ENCODE data around the gene ACTG1. TPM values are rescaled to one million over a fixed set of nuclear protein-coding genes. Genes with fewer than 3 reads are reported as not detected.

Gene ACTG1
- total and polyA plus RNA-seq, 4 donors, result 347 to 1,699 (median 1,282) TPM

DNA sequence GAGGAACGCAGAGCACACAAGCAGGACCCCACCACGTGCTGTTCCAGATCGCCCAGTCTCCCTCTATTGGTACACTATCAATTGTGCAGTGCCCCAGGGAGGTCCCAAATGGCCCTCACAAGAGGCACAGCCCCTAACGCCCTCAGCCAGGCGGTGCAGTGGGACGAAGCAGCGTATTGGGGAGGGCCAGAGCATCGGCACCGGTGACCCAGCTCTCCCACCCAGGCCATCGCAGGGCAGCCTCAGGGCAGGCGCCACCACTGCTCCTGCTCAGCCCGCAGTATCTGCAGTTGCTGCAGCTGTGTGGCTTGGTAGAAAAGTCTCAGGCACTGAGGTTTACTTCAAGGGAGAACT, 45.5 kb upstream of the ACTG1 start:
- 97% methylated on average over 12 of the region's 12 CpGs for WGBS
- no peak overlapping the region for H3K4me3 ChIP-seq (ENCODE audit: low read depth in 1 of 3, low read length in 3 of 3)
- H3K27me3 ChIP-seq (ENCODE audit: control insufficient read depth in 4 of 4, insufficient read depth in 4 of 4, low read length in 3 of 4), result no peaks in the 10 kb centered on the region
- H3K4me1 ChIP-seq (ENCODE audit: control insufficient read depth in 4 of 4, insufficient read depth in 4 of 4, low read length in 3 of 4), result peaks cover 5 to 11% (median 8%) of the 10 kb centered on the region in 4 donors
- H3K27ac ChIP-seq (ENCODE audit: low read depth in 1 of 2, low read length in 2 of 2), result no peak overlapping the region
- no peak for DNase-seq (ENCODE audit: low spot score)
- peaks cover 14 to 47% (median 18%) of the 10 kb centered on the region in 4 donors for H3K36me3 ChIP-seq (ENCODE audit: control insufficient read depth in 4 of 4, insufficient read depth in 3 of 4, low read depth in 1 of 4, low read length in 3 of 4)
- no peak overlapping the region for H3K9ac ChIP-seq (ENCODE audit: low read depth in 1 of 2, low read length in 2 of 2)
- TF ChIP-seq HNF4G (IDR thresholded peaks at IDR 0.05), result no peak
- no peak for TF ChIP-seq TAF1 (conservative IDR thresholded peaks at IDR 0.05)
- TF ChIP-seq SP1 (IDR thresholded peaks at IDR 0.05), result no peak
- no peak for TF ChIP-seq YY1 (IDR thresholded peaks at IDR 0.05)
- TF ChIP-seq, protein P1, sequence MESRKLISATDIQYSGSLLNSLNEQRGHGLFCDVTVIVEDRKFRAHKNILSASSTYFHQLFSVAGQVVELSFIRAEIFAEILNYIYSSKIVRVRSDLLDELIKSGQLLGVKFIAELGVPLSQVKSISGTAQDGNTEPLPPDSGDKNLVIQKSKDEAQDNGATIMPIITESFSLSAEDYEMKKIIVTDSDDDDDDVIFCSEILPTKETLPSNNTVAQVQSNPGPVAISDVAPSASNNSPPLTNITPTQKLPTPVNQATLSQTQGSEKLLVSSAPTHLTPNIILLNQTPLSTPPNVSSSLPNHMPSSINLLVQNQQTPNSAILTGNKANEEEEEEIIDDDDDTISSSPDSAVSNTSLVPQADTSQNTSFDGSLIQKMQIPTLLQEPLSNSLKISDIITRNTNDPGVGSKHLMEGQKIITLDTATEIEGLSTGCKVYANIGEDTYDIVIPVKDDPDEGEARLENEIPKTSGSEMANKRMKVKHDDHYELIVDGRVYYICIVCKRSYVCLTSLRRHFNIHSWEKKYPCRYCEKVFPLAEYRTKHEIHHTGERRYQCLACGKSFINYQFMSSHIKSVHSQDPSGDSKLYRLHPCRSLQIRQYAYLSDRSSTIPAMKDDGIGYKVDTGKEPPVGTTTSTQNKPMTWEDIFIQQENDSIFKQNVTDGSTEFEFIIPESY (IDR thresholded peaks at IDR 0.05), result no peak
- no peak for TF ChIP-seq EGR1 (IDR thresholded peaks at IDR 0.05; ENCODE audit: low read depth in 2 of 2)
- no peaks in the 10 kb centered on the region for H3K9me3 ChIP-seq (ENCODE audit: control insufficient read depth in 4 of 4, low read length in 3 of 4)

DNA sequence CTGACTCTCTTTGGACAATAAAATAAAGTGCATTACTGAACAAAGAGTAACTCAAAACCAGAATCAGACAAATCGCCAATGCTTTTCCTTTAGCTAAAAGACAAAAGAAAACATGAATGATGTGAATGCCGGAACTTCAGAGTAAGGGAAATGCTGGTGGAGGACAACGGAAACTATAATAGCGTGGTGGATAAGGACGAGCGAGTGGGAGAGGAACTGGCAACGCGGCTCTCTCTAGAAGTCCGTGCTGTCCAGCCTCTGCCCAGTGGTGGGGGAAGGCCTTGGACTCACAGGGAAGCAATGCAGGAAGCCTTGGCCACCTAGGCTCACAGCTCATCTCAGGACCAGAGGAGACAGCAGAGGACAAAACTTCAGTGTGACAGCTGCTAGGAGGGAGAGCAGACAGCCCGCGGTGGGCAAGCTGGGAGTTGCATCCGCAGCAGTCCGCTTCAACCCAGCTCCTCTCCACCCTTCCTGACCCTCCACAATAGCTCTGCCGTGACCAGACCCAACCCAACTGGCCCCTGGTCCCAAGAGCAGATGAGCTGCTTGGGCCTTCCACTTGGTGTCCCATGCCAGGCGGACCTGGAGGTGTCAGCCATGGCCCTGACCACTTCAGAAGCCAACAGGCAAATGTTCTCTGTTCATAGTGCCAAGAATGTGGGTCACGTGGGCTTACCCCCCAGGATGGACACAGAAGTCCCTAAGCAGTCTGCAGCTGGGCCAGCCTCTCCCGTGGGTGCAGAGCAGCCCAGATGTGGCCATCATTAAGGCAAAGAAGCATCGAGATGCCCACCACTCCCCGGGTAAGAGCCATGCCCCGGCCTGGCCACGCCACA, 44.9 kb upstream of the ACTG1 start:
- H3K4me3 ChIP-seq (ENCODE audit: low read depth in 1 of 3, low read length in 3 of 3), result no peak overlapping the region
- no peak for TF ChIP-seq EGR1 (IDR thresholded peaks at IDR 0.05; ENCODE audit: low read depth in 2 of 2)
- TF ChIP-seq SP1 (IDR thresholded peaks at IDR 0.05), result no peak
- TF ChIP-seq HNF4G (IDR thresholded peaks at IDR 0.05), result no peak
- no peak for TF ChIP-seq YY1 (IDR thresholded peaks at IDR 0.05)
- TF ChIP-seq TAF1 (conservative IDR thresholded peaks at IDR 0.05), result no peak
- TF ChIP-seq GABPA (IDR thresholded peaks at IDR 0.05 in 1 of 2, conservative IDR thresholded peaks at IDR 0.05 in 1 of 2), result no peak
- TF ChIP-seq RXRA (IDR thresholded peaks at IDR 0.05), result no peak
- TF ChIP-seq, protein P2, sequence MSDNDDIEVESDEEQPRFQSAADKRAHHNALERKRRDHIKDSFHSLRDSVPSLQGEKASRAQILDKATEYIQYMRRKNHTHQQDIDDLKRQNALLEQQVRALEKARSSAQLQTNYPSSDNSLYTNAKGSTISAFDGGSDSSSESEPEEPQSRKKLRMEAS (IDR thresholded peaks at IDR 0.05), result no peak
- no peak for TF ChIP-seq HNF4A (conservative IDR thresholded peaks at IDR 0.05)
- no peak for TF ChIP-seq FOXA1 (IDR thresholded peaks at IDR 0.05)
- TF ChIP-seq JUND (IDR thresholded peaks at IDR 0.05), result no peak
- TF ChIP-seq, protein P1 (IDR thresholded peaks at IDR 0.05), result no peak
- no peak for TF ChIP-seq FOXA2 (IDR thresholded peaks at IDR 0.05)
- TF ChIP-seq, protein P3, sequence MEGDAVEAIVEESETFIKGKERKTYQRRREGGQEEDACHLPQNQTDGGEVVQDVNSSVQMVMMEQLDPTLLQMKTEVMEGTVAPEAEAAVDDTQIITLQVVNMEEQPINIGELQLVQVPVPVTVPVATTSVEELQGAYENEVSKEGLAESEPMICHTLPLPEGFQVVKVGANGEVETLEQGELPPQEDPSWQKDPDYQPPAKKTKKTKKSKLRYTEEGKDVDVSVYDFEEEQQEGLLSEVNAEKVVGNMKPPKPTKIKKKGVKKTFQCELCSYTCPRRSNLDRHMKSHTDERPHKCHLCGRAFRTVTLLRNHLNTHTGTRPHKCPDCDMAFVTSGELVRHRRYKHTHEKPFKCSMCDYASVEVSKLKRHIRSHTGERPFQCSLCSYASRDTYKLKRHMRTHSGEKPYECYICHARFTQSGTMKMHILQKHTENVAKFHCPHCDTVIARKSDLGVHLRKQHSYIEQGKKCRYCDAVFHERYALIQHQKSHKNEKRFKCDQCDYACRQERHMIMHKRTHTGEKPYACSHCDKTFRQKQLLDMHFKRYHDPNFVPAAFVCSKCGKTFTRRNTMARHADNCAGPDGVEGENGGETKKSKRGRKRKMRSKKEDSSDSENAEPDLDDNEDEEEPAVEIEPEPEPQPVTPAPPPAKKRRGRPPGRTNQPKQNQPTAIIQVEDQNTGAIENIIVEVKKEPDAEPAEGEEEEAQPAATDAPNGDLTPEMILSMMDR (IDR thresholded peaks at IDR 0.05; ENCODE audit: low read depth, low read length, missing input control), result no peak
- no peak for TF ChIP-seq RAD21 (IDR thresholded peaks at IDR 0.05)
- H3K9ac ChIP-seq (ENCODE audit: low read depth in 1 of 2, low read length in 2 of 2), result no peak overlapping the region
- peaks cover 14 to 45% (median 18%) of the 10 kb centered on the region in 4 donors for H3K36me3 ChIP-seq (ENCODE audit: control insufficient read depth in 4 of 4, insufficient read depth in 3 of 4, low read depth in 1 of 4, low read length in 3 of 4)
- H3K9me3 ChIP-seq (ENCODE audit: control insufficient read depth in 4 of 4, low read length in 3 of 4), result no peaks in the 10 kb centered on the region
- DNase-seq (ENCODE audit: low spot score), result no peak
- H3K27me3 ChIP-seq (ENCODE audit: control insufficient read depth in 4 of 4, insufficient read depth in 4 of 4, low read length in 3 of 4), result no peaks in the 10 kb centered on the region
- no peak overlapping the region for H3K27ac ChIP-seq (ENCODE audit: low read depth in 1 of 2, low read length in 2 of 2)
- H3K4me1 ChIP-seq (ENCODE audit: control insufficient read depth in 4 of 4, insufficient read depth in 4 of 4, low read length in 3 of 4), result peaks cover 5 to 16% (median 12%) of the 10 kb centered on the region in 4 donors
- 89% methylated on average over 21 of the region's 21 CpGs for WGBS
